Mesendoderm (in vitro differentiated cells): ENCODE measurements around the gene BEST2.

Source experiments
- DNase-seq: peaks from one replicate; pipeline ENCODE4 v3.0.0; 2013
- H2AK5ac ChIP-seq: 2 replicates; pipeline ENCODE4 v1.6.1; 2013; ENCODE audit warnings: low read length, inconsistent platforms
- H2BK120ac ChIP-seq: 2 replicates; pipeline ENCODE4 v1.6.1; 2013; ENCODE audit warnings: low read depth, mild to moderate bottlenecking, low read length, moderate library complexity, mixed read lengths
- H2BK15ac ChIP-seq: replicated peaks from 2 replicates; pipeline ENCODE4 v1.6.1; 2013; ENCODE audit warnings: low read depth, mild to moderate bottlenecking, moderate library complexity
- H2BK5ac ChIP-seq: 2 replicates; pipeline ENCODE4 v1.6.1; 2013; ENCODE audit warnings: low read length, inconsistent platforms
- H3K18ac ChIP-seq: 2 replicates; pipeline ENCODE4 v1.6.1; 2013; ENCODE audit warnings: mild to moderate bottlenecking, low read length, mixed read lengths
- H3K23ac ChIP-seq: one replicate; pipeline ENCODE4 v1.6.1; 2013; ENCODE audit warnings: low read length
- H3K27ac ChIP-seq: 2 replicates; pipeline ENCODE4 v1.5.1; 2013; ENCODE audit warnings: low read depth, mild to moderate bottlenecking, inconsistent platforms, low read length, moderate library complexity
- H3K27me3 ChIP-seq: 2 replicates; pipeline ENCODE4 v1.6.1; 2013; ENCODE audit warnings: low read length, control low read depth, mild to moderate bottlenecking, inconsistent platforms; ENCODE audit not compliant: insufficient read depth, poor library complexity
- H3K36me3 ChIP-seq: 2 replicates; pipeline ENCODE4 v1.6.1; 2013; ENCODE audit warnings: low read length, inconsistent platforms; ENCODE audit not compliant: control insufficient read depth, insufficient read depth
- H3K4ac ChIP-seq: one replicate; pipeline ENCODE4 v1.6.1; 2013; ENCODE audit warnings: low read depth, mild to moderate bottlenecking, low read length, moderate library complexity
- H3K4me1 ChIP-seq: 2 replicates; pipeline ENCODE4 v1.6.1; 2013; ENCODE audit warnings: low read depth, low read length, inconsistent platforms; ENCODE audit not compliant: control insufficient read depth
- H3K4me2 ChIP-seq: 2 replicates; pipeline ENCODE4 v1.6.1; 2013; ENCODE audit warnings: low read length
- H3K4me3 ChIP-seq: 2 replicates; pipeline ENCODE4 v1.5.1; 2013; ENCODE audit warnings: mild to moderate bottlenecking, low read length
- H3K56ac ChIP-seq: one replicate; pipeline ENCODE4 v1.6.1; 2013; ENCODE audit warnings: low read length
- H3K79me1 ChIP-seq: 2 replicates; pipeline ENCODE4 v1.6.1; 2013; ENCODE audit warnings: low read length, inconsistent platforms
- H3K79me2 ChIP-seq: 2 replicates; pipeline ENCODE4 v1.6.1; 2013; ENCODE audit warnings: mild to moderate bottlenecking, low read length; ENCODE audit not compliant: control insufficient read depth, insufficient read depth
- H3K9ac ChIP-seq: 2 replicates; pipeline ENCODE4 v1.6.1; 2013; ENCODE audit warnings: low read length, inconsistent platforms
- H4K5ac ChIP-seq: one replicate; pipeline ENCODE4 v1.6.1; 2013; ENCODE audit warnings: low read length
- H4K8ac ChIP-seq: one replicate; pipeline ENCODE4 v1.6.1; 2013; ENCODE audit warnings: low read depth, mild to moderate bottlenecking, control low read depth, low read length, moderate library complexity
- WGBS: extraction: QIAGEN DNeasy Blood & Tissue Kit; methylation state at CpG from one replicate; pipeline ENCODE4 v1.1.7; 2013; ENCODE audit warnings: low lambda C conversion rate, missing lambda C conversion rate; ENCODE audit not compliant: insufficient coverage; ENCODE audit errors: extremely low coverage; 5-methylcytosine and 5-hydroxymethylcytosine counted together

The BEST2 gene

DNA sequence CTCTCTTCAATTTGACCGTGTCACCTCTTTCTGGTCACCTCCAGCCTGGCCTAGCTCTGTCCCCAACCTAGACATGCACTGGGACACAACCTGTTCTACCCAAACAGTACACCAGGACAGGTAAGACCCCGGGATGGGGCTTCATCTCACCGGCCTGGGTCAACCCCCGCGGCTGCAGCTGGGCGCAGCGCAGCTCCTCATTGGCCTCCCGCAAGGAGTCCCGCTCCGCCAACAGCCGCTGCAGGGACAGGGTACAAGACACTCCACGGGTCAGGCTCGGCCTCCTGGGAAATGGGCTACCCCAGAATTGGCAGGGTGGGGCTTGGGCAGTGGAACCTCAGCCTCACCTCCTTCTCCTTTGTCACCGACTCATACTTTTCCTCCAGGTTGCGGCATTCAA lies 16.1 kb downstream of the BEST2 start:
- no peak overlapping the region for H3K4ac ChIP-seq
- no peak for DNase-seq
- H3K4me1 ChIP-seq: no peaks in the 10 kb centered on the region
- no peaks in the 10 kb centered on the region for H3K27me3 ChIP-seq
- no peak overlapping the region for H4K8ac ChIP-seq
- H2BK120ac ChIP-seq: no peak overlapping the region
- H3K4me2 ChIP-seq: no peak overlapping the region
- no peak overlapping the region for H3K18ac ChIP-seq
- no peak overlapping the region for H3K23ac ChIP-seq
- no peak overlapping the region for H2AK5ac ChIP-seq
- no peaks in the 10 kb centered on the region for H3K79me2 ChIP-seq
- H3K27ac ChIP-seq: no peak overlapping the region
- H3K56ac ChIP-seq: no peak overlapping the region
- peaks cover 8% of the 10 kb centered on the region for H3K36me3 ChIP-seq
- no peak overlapping the region for H2BK5ac ChIP-seq
- H3K9ac ChIP-seq: no peak overlapping the region
- H3K4me3 ChIP-seq: no peak overlapping the region
- WGBS: no CpG with 5 or more reads among the region's 15 CpGs
- H3K79me1 ChIP-seq: no peaks in the 10 kb centered on the region
- no peak overlapping the region for H4K5ac ChIP-seq
- H2BK15ac ChIP-seq: no peak overlapping the region

- no peak overlapping the region for H2BK5ac ChIP-seq
- no peak overlapping the region for H2BK120ac ChIP-seq
- no peak overlapping the region for H3K18ac ChIP-seq
- no peak overlapping the region for H3K23ac ChIP-seq
- H3K9ac ChIP-seq: peak overlapping the region; percentile 12
- no peak overlapping the region for H3K56ac ChIP-seq
- no peaks in the 10 kb centered on the region for H3K79me2 ChIP-seq
- WGBS: no CpG with 5 or more reads among the region's 37 CpGs
- no peak overlapping the region for H3K27ac ChIP-seq
- no peaks in the 10 kb centered on the region for H3K27me3 ChIP-seq
- peaks cover under 1% of the 10 kb centered on the region for H3K36me3 ChIP-seq
- H3K79me1 ChIP-seq: no peaks in the 10 kb centered on the region
- H4K8ac ChIP-seq: no peak overlapping the region
- H2AK5ac ChIP-seq: no peak overlapping the region
- peak; percentile 84 for DNase-seq
- no peak overlapping the region for H3K4me2 ChIP-seq
- no peaks in the 10 kb centered on the region for H3K4me1 ChIP-seq
- H2BK15ac ChIP-seq: no peak overlapping the region
- H4K5ac ChIP-seq: no peak overlapping the region
- H3K4me3 ChIP-seq: no peak overlapping the region
- no peak overlapping the region for H3K4ac ChIP-seq
Measured at GRCh38 chr19:12769689-12770088, 18.1 kb downstream of the BEST2 start.

GRCh38 chr19:12770922-12771321 lies 19.3 kb downstream of the BEST2 start:
- no peak overlapping the region for H2AK5ac ChIP-seq
- H3K56ac ChIP-seq: no peak overlapping the region
- H2BK15ac ChIP-seq: no peak overlapping the region
- no peaks in the 10 kb centered on the region for H3K79me2 ChIP-seq
- H4K5ac ChIP-seq: no peak overlapping the region
- no peak overlapping the region for H3K23ac ChIP-seq
- no peak overlapping the region for H3K9ac ChIP-seq
- H3K18ac ChIP-seq: no peak overlapping the region
- no peaks in the 10 kb centered on the region for H3K36me3 ChIP-seq
- DNase-seq: no peak
- H3K4me2 ChIP-seq: no peak overlapping the region
- no peak overlapping the region for H2BK120ac ChIP-seq
- no peak overlapping the region for H4K8ac ChIP-seq
- H3K27me3 ChIP-seq: no peaks in the 10 kb centered on the region
- H3K4me1 ChIP-seq: no peaks in the 10 kb centered on the region
- H2BK5ac ChIP-seq: no peak overlapping the region
- no peak overlapping the region for H3K4ac ChIP-seq
- H3K79me1 ChIP-seq: no peaks in the 10 kb centered on the region
- WGBS: no CpG with 5 or more reads among the region's 13 CpGs
- H3K27ac ChIP-seq: no peak overlapping the region
- no peak overlapping the region for H3K4me3 ChIP-seq

GRCh38 chr19:12772323-12772722 lies 20.7 kb downstream of the BEST2 start:
- WGBS: no CpG with 5 or more reads among the region's 4 CpGs
- Histone ChIP-seq H3K4me3 (no peak overlapping the region), H3K27ac (no peak overlapping the region)

GRCh38 chr19:12773571-12773970 lies 22.0 kb downstream of the BEST2 start:
- Histone ChIP-seq H2BK120ac (no peak overlapping the region), H3K27ac (no peak overlapping the region), H3K18ac (no peak overlapping the region), H4K5ac (no peak overlapping the region), H2BK5ac (no peak overlapping the region), H2AK5ac (no peak overlapping the region), H3K4me3 (no peak overlapping the region), H3K79me1 (no peaks in the 10 kb centered on the region), H3K56ac (no peak overlapping the region), H3K23ac (no peak overlapping the region), H3K27me3 (no peaks in the 10 kb centered on the region), H3K9ac (no peak overlapping the region), H4K8ac (no peak overlapping the region), H3K4me2 (no peak overlapping the region), H3K36me3 (no peaks in the 10 kb centered on the region), H3K4me1 (peaks cover 2% of the 10 kb centered on the region), H3K79me2 (no peaks in the 10 kb centered on the region), H3K4ac (no peak overlapping the region), H2BK15ac (no peak overlapping the region)
- WGBS: no CpG with 5 or more reads among the region's 2 CpGs
- peak; percentile 69 for DNase-seq

More at GRCh38 chr19:12772323-12772722, 20.7 kb downstream of the BEST2 start:
- no peak overlapping the region for H4K8ac ChIP-seq
- no peak overlapping the region for H3K56ac ChIP-seq
- H4K5ac ChIP-seq: no peak overlapping the region
- no peaks in the 10 kb centered on the region for H3K27me3 ChIP-seq
- no peak overlapping the region for H3K4ac ChIP-seq
- no peak for DNase-seq
- no peak overlapping the region for H2AK5ac ChIP-seq
- H3K79me1 ChIP-seq: no peaks in the 10 kb centered on the region
- no peak overlapping the region for H2BK5ac ChIP-seq
- H2BK120ac ChIP-seq: no peak overlapping the region
- no peaks in the 10 kb centered on the region for H3K36me3 ChIP-seq
- no peaks in the 10 kb centered on the region for H3K79me2 ChIP-seq
- H3K4me1 ChIP-seq: no peaks in the 10 kb centered on the region
- H2BK15ac ChIP-seq: no peak overlapping the region
- H3K23ac ChIP-seq: no peak overlapping the region
- H3K9ac ChIP-seq: no peak overlapping the region
- H3K4me2 ChIP-seq: no peak overlapping the region
- no peak overlapping the region for H3K18ac ChIP-seq
